Left renal pelvis (tissue), 4 donors: ENCODE results near the gene SLC22A13. TPM values are rescaled to one million over a fixed set of nuclear protein-coding genes. Genes with fewer than 3 reads are reported as not detected.

Experiments used
- DNase-seq, 4 donors: peaks; one replicate each; pipeline ENCODE4 v3.0.0-alpha.2; 2013; ENCODE audit warnings: low read depth in 4 of 4, low spot score in 3 of 4
- polyA plus RNA-seq, 4 donors: library from polyadenylated mRNA; unstranded; fragments of 120-200 nt; gene quantifications; one replicate each; pipeline ENCODE4 v1.2.1, GENCODE V29; 2013; ENCODE audit not compliant: insufficient read length in 4 of 4

Gene SLC22A13
- polyA plus RNA-seq, 4 donors = 0.12 to 3.8 (median 2.1) TPM

GRCh38 chr3:38327335-38328009, 61.9 kb downstream of the SLC22A13 start:
- DNase-seq = no peak

Other genes starting within 250 kb of the SLC22A13 start
- gene PLCD1, start 236.2 kb upstream of the SLC22A13 start, polyA plus RNA-seq = 10 to 100 TPM; 14.5 to 30.3 (median 20.1) TPM
- 1 to 10 TPM in 2 of 4 donors, under 1 TPM in 2; 0.75 to 1.8 (median 1.0) TPM for gene DLEC1, start 226.6 kb upstream of the SLC22A13 start, polyA plus RNA-seq
- 100 to 1,000 TPM in 2 of 4 donors, 10 to 100 TPM in 2; 42.3 to 142 (median 114) TPM for gene ACAA1, start 128.7 kb upstream of the SLC22A13 start, polyA plus RNA-seq
- 10 to 100 TPM; 24.0 to 29.8 (median 25.7) TPM for gene MYD88, start 127.2 kb upstream of the SLC22A13 start, polyA plus RNA-seq
- 10 to 100 TPM; 33.5 to 56.5 (median 46.8) TPM for gene OXSR1, start 100.3 kb upstream of the SLC22A13 start, polyA plus RNA-seq
- gene SLC22A14, start 16.5 kb downstream of the SLC22A13 start, polyA plus RNA-seq = under 1 TPM; 0.10 to 0.78 (median 0.44) TPM
- 10 to 100 TPM in 2 of 4 donors, 1 to 10 TPM in 2; 5.2 to 14.0 (median 9.4) TPM for gene XYLB, start 81.0 kb downstream of the SLC22A13 start, polyA plus RNA-seq
- gene ACVR2B, start 188.1 kb downstream of the SLC22A13 start, polyA plus RNA-seq = 10 to 100 TPM in 3 of 4 donors, 1 to 10 TPM in 1; 6.8 to 21.2 (median 16.7) TPM
- 10 to 100 TPM; 14.1 to 18.0 (median 15.5) TPM for gene EXOG, start 230.5 kb downstream of the SLC22A13 start, polyA plus RNA-seq